Right lobe of liver (tissue), 4 donors: ENCODE results near the gene BCKDHB.

Experiments used
- CTCF ChIP-seq, 4 donors: fragments of 200-600 bp in 3 of 4; fragments of 450-650 bp in 1 of 4; IDR thresholded peaks; one replicate each; pipeline versions ENCODE4 v1.5.1 to v1.8.0; 2016 to 2022; ENCODE audit warnings: antibody characterized with exemption in 4 of 4, mild to moderate bottlenecking in 2 of 4
- POLR2A ChIP-seq: fragments of 450-650 bp; IDR thresholded peaks from one replicate; pipeline ENCODE4 v1.6.1; 2017; ENCODE audit warnings: antibody characterized with exemption, mild to moderate bottlenecking
- donor health status: DM: no; HTN: no; CAD: no.
- donor health status: DM: no; HTN: no; CAD: no.
- donor health status: DM: no; HTN: yes; CAD: no.

- no peak for TF ChIP-seq CTCF (IDR thresholded peaks at IDR 0.05)
- no peak for TF ChIP-seq POLR2A
Measured at GRCh38 chr6:80325742-80326141, 219.3 kb downstream of the BCKDHB start.
